ENCODE results near the gene TAF4. TPM values are rescaled to one million over a fixed set of nuclear protein-coding genes. Genes with fewer than 3 reads are reported as not detected.
"Not testable (repeated sequence)": the region's sequence is repeated elsewhere in the genome, so short reads cannot be mapped to it uniquely, and the experiment has no call there.

The TAF4 gene
- total RNA-seq, 1 donor from 2014 or later, result 26.0 TPM

GRCh38 chr20:61945495-61945894 lies 120.2 kb downstream of the TAF4 start:
- DNase-seq (ENCODE audit: low spot score), result not testable (repeated sequence)

- not testable (repeated sequence) for DNase-seq (ENCODE audit: low spot score)
Measured at GRCh38 chr20:61944967-61945366, 120.7 kb downstream of the TAF4 start.

- no peak for DNase-seq (ENCODE audit: low spot score)
Measured at GRCh38 chr20:61942526-61942925, 123.2 kb downstream of the TAF4 start.

- DNase-seq (ENCODE audit: low spot score), result no peak
Measured at GRCh38 chr20:61941721-61942405, 123.8 kb downstream of the TAF4 start.

- no peak for DNase-seq (ENCODE audit: low spot score)
Measured at GRCh38 chr20:61940976-61941720, 124.5 kb downstream of the TAF4 start.

GRCh38 chr20:61940491-61940890 lies 125.2 kb downstream of the TAF4 start:
- no peak for DNase-seq (ENCODE audit: low spot score)

GRCh38 chr20:61939691-61940360 lies 125.9 kb downstream of the TAF4 start:
- DNase-seq (ENCODE audit: low spot score), result no peak

GRCh38 chr20:61938839-61939690 lies 126.6 kb downstream of the TAF4 start:
- no peak for DNase-seq (ENCODE audit: low spot score)

- DNase-seq (ENCODE audit: low spot score), result no peak
Measured at GRCh38 chr20:61937963-61938838, 127.5 kb downstream of the TAF4 start.

- no peak for DNase-seq (ENCODE audit: low spot score)
Measured at GRCh38 chr20:61937146-61937962, 128.3 kb downstream of the TAF4 start.

GRCh38 chr20:61936701-61937131 lies 129.0 kb downstream of the TAF4 start:
- DNase-seq (ENCODE audit: low spot score), result no peak

GRCh38 chr20:61935926-61936700 lies 129.6 kb downstream of the TAF4 start:
- no peak for DNase-seq (ENCODE audit: low spot score)

GRCh38 chr20:61934716-61935530 lies 130.8 kb downstream of the TAF4 start:
- no peak for DNase-seq (ENCODE audit: low spot score)

- DNase-seq (ENCODE audit: low spot score), result no peak
Measured at GRCh38 chr20:61933951-61934715, 131.5 kb downstream of the TAF4 start.

GRCh38 chr20:61933481-61933950 lies 132.2 kb downstream of the TAF4 start:
- DNase-seq (ENCODE audit: low spot score), result no peak

- no peak for DNase-seq (ENCODE audit: low spot score)
Measured at GRCh38 chr20:61932711-61933480, 132.8 kb downstream of the TAF4 start.
